Measurements from ENCODE around the gene RALGDS. TPM values are rescaled to one million over a fixed set of nuclear protein-coding genes. Genes with fewer than 3 reads are reported as not detected.

RALGDS gene
- total RNA-seq, 1 experiment from 2014 or later = 25.8 TPM

DNA sequence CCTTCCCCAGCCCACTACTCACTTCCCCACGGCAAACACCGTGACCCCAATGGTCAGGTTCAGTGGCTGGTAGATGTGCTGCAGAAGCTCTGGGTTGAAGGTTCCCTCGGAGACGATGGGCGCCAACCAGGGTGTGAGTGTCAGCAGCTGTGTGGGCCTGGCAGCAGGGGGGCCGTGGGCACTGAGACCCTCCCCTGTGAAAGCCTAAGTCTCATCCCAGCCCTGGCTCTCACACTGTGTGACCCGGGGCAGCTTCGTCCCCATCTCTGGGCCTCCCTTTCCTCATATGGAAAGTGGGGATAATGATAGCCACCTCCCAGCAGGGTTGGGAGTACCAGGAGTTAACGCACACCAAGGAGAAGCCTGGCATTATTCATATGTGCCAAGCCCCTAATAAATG is 34.1 kb upstream of the RALGDS start:
- Histone ChIP-seq H3K36me3 (ENCODE audit: control insufficient read depth, insufficient read depth, low read length) (no peaks in the 10 kb centered on the region), H3K9me3 (ENCODE audit: control insufficient read depth, insufficient read depth, low read depth, low read length) (no peaks in the 10 kb centered on the region), H3K27ac (ENCODE audit: low read length) (no peak overlapping the region), H3K4me1 (ENCODE audit: control insufficient read depth, insufficient read depth, low read length) (no peaks in the 10 kb centered on the region), H3K27me3 (ENCODE audit: control insufficient read depth, insufficient read depth, low read length) (no peaks in the 10 kb centered on the region), H3K4me3 (ENCODE audit: low read depth in 2 of 2, low read length in 2 of 2) (no peak overlapping the region)
- in situ Hi-C loops (cut with HindIII; ENCODE audit: low pct_unique_long_range_greater_than_20kb, low sequenced_read_pairs) = no loop called here
- ChIA-PET CTCF (no interaction called here), POLR2A (no interaction called here)
- intact Hi-C loops (cut with micrococcal nuclease; ENCODE audit: unreplicated experiment) = no loop called here
- DNase-seq (ENCODE audit: low read depth, low spot score) (no peak), ATAC-seq (no peak)
- TF ChIP-seq TCF7L2 (IDR thresholded peaks at IDR 0.05; ENCODE audit: low read depth, low read length) (no peak), SIN3A (IDR thresholded peaks at IDR 0.05; ENCODE audit: borderline replicate concordance, insufficient read depth, low read depth, low read length) (no peak), CTCF (IDR thresholded peaks at IDR 0.05) (no peak), POLR2AphosphoS5 (IDR thresholded peaks at IDR 0.05; ENCODE audit: low read depth, low read length) (no peak)
- TF ChIP-seq, protein P1, sequence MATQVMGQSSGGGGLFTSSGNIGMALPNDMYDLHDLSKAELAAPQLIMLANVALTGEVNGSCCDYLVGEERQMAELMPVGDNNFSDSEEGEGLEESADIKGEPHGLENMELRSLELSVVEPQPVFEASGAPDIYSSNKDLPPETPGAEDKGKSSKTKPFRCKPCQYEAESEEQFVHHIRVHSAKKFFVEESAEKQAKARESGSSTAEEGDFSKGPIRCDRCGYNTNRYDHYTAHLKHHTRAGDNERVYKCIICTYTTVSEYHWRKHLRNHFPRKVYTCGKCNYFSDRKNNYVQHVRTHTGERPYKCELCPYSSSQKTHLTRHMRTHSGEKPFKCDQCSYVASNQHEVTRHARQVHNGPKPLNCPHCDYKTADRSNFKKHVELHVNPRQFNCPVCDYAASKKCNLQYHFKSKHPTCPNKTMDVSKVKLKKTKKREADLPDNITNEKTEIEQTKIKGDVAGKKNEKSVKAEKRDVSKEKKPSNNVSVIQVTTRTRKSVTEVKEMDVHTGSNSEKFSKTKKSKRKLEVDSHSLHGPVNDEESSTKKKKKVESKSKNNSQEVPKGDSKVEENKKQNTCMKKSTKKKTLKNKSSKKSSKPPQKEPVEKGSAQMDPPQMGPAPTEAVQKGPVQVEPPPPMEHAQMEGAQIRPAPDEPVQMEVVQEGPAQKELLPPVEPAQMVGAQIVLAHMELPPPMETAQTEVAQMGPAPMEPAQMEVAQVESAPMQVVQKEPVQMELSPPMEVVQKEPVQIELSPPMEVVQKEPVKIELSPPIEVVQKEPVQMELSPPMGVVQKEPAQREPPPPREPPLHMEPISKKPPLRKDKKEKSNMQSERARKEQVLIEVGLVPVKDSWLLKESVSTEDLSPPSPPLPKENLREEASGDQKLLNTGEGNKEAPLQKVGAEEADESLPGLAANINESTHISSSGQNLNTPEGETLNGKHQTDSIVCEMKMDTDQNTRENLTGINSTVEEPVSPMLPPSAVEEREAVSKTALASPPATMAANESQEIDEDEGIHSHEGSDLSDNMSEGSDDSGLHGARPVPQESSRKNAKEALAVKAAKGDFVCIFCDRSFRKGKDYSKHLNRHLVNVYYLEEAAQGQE (IDR thresholded peaks at IDR 0.05; ENCODE audit: insufficient read depth in 1 of 2, low read depth in 2 of 2, low read length in 1 of 2) = no peak
- BruUV-seq (replicated peaks) = no TSS peak

- Histone ChIP-seq H3K36me3 (ENCODE audit: control insufficient read depth, insufficient read depth, low read length) (no peaks in the 10 kb centered on the region), H3K27me3 (ENCODE audit: control insufficient read depth, insufficient read depth, low read length) (no peaks in the 10 kb centered on the region), H3K4me1 (ENCODE audit: control insufficient read depth, insufficient read depth, low read length) (no peaks in the 10 kb centered on the region), H3K4me3 (ENCODE audit: low read depth in 2 of 2, low read length in 2 of 2) (no peak overlapping the region), H3K9me3 (ENCODE audit: control insufficient read depth, insufficient read depth, low read depth, low read length) (no peaks in the 10 kb centered on the region), H3K27ac (ENCODE audit: low read length) (no peak overlapping the region)
- intact Hi-C loops (cut with micrococcal nuclease; ENCODE audit: unreplicated experiment) = no loop called here
- DNase-seq (ENCODE audit: low read depth, low spot score) = no peak
- BruUV-seq (replicated peaks) = no TSS peak
- CTCF ChIA-PET = no interaction called here
- TF ChIP-seq TCF7L2 (IDR thresholded peaks at IDR 0.05; ENCODE audit: low read depth, low read length) (no peak), CTCF (IDR thresholded peaks at IDR 0.05) (no peak), SIN3A (IDR thresholded peaks at IDR 0.05; ENCODE audit: borderline replicate concordance, insufficient read depth, low read depth, low read length) (no peak), POLR2AphosphoS5 (IDR thresholded peaks at IDR 0.05; ENCODE audit: low read depth, low read length) (no peak)
- TF ChIP-seq, protein P1 (IDR thresholded peaks at IDR 0.05; ENCODE audit: insufficient read depth in 1 of 2, low read depth in 2 of 2, low read length in 1 of 2) = no peak
- no peak for ATAC-seq
- in situ Hi-C loops (cut with HindIII; ENCODE audit: low pct_unique_long_range_greater_than_20kb, low sequenced_read_pairs) = no loop called here
- POLR2A ChIA-PET = no interaction called here
Measured at GRCh38 chr9:133154097-133154989, 33.3 kb upstream of the RALGDS start.
